GM12874 (cell line): ENCODE data around the gene C1D.

Experiments
- CTCF ChIP-seq: IDR thresholded peaks from 2 replicates; pipeline ENCODE4 v1.5.1; 2011; ENCODE audit warnings: low read depth, mild to moderate bottlenecking, control low read depth, low read length, moderate library complexity; ENCODE audit not compliant: insufficient read depth

The C1D gene

GRCh38 chr2:68030529-68030928 is 32.3 kb downstream of the C1D start:
- no peak for TF ChIP-seq CTCF

GRCh38 chr2:68027959-68028358 is 34.8 kb downstream of the C1D start:
- TF ChIP-seq CTCF = no peak

DNA sequence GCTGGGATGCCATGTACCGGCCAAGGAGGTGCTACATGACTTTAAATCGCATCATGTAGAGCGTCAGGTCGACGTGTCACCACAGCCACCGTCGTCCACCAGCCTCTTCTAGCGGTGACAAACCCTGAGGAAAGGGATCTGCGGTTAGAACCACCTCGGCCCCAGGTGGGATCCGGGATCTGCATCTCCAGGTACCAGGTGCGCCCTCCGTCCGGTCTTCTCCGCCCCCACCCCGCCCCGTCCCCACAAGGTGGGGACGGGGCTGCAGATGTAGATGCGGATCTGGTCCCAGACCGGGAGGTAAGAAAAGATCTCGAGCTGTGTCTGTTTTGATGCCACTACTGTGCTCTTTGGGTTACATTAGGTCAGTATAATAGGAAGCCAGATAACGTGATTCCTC is 38.4 kb downstream of the C1D start:
- TF ChIP-seq CTCF = no peak

GRCh38 chr2:68023904-68024303 is 38.9 kb downstream of the C1D start:
- TF ChIP-seq CTCF = no peak

GRCh38 chr2:68018727-68019126 is 44.1 kb downstream of the C1D start:
- TF ChIP-seq CTCF = no peak

GRCh38 chr2:68009526-68009925 is 53.3 kb downstream of the C1D start:
- no peak for TF ChIP-seq CTCF

DNA sequence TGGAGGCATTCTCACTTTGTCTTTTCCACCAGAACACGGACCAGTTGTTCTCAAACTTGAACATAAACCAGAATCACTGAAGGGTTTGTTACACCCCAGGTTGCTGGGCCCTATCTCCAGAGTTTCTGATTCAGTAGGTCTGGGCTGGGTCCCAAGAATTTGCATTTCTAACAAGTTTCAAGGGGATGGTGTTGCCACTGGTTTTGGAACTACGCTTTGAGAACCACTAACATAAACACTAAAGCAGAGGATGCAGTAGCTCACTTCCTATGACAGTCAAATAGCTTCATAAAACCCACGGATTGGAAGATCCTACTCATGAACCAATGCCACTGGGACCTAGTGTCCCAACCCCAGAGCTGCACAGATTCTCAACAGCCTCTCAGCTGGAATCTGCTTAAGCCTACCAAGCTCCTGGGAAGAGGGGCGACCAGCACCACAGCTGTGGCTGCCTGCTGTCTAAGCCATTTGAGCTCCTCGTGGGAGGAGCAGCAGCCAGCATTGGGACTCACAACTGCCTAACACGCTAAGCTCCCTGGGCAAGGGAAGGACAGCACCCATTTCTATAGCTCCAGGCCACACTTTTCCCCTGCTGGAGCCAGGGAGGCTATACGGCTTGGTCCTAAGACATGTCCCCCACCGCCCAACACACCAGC is 62.5 kb downstream of the C1D start:
- no peak for TF ChIP-seq CTCF
